GM19023 (cell line): ENCODE measurements around the gene UMAD1.

Source experiments
- ATAC-seq: cut with Tn5 transposase; IDR thresholded peaks from one replicate; pipeline ENCODE4 v1.9.1; 2021; ENCODE audit warnings: mild to moderate bottlenecking, moderate library complexity; ENCODE audit not compliant: unreplicated experiment

UMAD1 gene

DNA sequence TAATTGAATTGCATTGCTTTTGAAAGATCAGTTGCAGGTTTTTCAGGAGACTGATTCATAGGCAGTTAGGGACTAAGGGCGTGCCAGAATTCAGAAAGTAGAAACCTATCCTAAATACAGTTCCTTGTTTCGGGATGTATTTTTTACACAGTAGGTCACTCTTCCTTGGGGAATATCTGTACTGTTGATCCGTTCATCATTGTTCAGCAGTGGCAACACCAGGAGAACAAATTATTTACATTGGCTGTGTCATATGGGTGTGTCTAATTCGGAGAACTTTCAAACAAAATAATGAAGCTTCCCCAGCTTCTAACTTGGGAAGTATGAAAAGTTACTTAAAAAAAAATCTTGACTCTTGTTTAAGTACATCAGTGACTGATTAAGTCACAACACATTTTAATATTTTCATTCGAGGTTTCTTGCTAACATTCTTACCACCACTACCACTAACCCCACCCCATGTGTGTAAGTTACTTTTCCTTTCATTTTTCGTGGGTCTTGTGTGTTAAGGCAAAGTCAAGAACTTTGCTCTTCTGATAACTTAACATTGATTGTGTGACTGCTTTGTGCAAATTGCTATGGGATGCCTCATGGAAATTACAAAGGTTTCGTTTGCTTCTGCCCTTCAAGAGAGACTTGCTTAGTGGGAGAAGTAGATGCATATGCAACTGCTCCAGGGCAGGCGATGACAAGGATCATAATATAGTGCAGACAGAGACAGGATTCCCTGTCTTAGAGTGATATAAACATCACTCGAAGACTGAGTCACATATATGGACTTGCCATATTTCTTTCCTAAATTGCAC is 121.6 kb downstream of the UMAD1 start:
- peak; percentile 57 for ATAC-seq

DNA sequence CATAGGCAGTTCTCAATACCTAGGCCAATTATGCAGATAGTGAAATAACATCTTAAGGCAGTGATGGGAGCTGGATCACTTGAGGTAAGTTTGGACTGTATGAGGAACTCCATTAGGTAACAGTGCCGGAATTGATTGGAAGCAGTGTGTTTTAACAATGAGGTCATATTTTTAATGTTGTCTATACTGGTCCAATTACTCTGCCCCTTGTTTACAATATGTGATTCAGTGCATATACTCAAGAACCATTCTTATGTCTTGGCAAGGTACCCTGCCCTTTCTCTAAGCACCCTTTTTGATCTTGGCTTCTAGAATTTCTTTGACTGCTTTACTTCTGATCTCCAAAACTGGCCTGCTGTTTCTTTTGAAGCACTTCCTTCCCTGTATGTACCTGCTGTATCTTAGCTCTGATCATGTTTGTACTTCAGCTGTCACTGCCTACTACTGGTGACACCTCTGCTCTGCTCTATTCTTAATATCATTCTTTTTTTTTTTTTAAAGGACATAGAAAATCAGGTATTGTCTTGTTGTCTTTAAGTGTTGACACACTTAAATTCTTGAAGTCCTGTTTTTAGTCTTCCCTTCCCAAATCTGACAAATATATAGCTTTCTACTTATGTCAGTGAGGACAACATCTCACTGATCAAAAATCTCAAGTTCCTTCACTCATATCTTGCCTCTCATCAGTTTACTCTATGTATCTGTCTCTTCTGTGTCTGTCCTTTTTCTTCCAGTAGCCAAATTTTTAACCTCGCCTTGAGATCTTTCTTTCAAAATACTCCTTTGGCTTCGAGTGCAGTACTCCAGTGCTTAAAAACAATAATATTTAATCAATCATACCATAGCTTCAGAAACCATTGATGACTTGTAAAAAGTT is 124.2 kb downstream of the UMAD1 start:
- no peak for ATAC-seq

DNA sequence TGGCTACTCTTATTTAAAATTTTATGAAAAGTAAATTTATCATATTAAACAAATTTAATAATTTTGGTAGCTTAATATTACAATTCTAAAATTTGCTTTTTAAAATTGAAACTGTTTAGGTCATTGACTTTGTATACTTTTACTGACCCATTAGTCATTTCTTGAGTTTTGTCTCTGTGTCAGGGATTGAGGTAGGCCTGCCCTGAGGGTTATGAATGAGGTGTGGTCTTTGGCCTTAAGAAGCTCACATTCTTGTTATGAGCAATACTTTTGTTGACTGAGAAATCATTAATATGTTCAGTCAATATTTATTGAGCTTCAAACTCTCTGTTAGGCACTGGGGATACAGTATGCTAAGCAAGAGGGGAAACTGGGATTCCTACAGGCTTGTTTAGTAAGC is 124.9 kb downstream of the UMAD1 start:
- peak; percentile 81 for ATAC-seq

DNA sequence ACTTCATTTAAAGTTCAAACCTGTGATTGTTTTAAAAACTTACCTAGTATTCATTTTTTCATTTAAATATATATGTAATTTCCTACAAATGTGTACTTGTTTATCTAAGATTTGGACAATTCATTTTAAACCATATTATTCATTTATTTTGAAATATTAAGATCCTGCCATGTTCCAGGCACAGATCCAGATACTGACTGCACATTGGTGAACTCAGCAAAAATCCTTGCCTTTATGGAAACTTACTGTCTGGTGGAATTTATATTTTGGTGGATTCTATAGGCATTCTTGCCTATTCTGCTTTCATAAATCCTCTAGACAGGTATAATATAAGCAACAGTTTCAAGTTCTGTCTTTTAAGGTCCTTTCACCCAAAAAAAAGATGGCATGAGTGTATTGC is 126.1 kb downstream of the UMAD1 start:
- ATAC-seq = no peak

DNA sequence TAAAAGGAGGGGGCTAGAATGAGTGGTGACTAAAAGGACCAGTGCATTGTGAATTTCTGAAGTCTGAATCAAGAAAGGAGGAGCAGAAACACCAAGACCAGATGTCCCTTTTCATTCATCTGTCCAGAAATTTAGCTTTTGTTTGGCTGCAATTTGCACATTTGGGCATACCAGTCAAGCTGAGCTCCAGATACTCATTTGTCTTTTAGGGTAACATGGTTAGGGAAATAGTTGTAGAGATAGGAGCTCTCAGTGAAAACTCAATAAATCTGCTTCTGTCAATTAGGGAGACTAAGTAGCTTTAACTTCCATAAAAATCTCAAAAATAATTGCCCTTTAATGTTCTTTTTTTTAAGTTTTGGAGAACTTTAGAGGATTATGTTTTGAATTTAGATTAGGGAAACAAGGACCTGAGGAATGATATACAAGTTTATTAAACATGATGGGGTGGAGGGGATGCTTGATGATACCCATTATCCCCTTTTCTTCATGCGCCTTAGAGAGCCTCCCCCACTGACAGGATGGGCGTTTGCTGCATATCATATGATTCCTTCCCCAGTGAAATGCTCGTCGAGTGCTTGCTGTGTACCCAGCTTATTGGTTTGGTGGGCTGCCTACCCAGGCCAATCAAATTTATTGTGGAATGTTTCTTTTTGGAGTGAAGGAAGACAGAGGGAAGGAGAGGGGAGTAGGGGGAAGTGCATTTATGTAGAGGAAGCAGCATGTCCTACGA is 128.6 kb downstream of the UMAD1 start:
- ATAC-seq = no peak

DNA sequence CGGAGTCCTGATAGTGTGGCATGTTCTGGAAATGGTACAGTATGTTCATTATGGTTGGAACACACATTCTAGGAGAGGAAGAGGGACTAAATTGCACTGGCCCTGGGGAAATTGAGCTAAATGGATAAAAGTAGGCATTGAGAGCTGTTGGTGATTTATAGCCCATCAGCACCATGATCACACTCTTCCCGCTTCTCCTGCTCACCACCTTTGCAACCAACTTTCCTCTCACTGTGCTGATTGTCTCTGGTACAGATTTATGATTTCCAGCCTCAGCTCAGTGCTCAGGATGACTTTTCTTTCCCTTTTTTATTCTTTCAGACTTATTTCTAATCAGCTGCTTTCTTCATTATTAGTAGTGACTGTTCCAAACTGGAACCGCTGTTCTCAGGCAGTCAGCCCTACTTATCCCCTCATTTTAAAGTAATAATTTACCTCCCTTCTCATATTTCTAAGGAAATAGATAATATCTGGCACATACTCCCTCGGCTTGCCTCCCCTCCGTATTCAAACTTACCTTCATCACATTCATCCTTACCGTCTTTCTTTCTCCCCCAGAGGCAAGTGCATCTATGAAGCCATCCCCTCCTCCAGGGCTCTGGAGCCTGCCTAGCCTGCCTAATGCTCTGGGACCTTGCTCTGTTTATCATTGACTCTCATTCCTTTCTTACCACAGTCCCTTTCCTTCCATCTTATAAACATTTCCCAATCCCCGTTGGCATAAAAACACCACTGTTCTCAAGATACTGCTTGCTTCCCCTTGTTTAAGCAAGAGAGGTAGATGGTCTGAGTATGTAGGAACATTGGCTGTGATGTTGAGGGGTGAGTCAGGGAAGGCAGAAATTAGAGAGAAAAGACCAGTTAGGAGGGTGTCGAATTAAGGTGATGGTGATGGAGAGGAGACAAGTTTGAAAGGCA is 129.4 kb downstream of the UMAD1 start:
- ATAC-seq = no peak

DNA sequence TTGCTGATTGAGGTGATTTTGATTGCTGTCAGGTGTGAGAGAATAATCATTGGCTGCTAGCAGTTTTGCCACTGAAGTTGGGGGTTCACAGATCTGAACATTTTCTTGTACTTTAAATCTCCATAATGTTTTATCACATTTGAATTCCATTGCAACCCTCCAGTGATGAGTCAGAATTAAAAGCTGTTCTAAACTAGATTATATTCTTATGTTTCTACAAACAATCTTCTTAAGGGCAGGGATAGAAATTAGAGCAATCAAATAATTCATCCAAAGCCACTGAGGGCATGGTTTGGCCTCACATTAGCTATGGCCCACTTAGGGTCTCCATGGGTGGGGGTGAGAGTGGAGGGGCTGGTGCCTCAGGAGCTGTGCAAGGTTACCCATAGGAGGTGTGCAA is 130.9 kb downstream of the UMAD1 start:
- no peak for ATAC-seq

DNA sequence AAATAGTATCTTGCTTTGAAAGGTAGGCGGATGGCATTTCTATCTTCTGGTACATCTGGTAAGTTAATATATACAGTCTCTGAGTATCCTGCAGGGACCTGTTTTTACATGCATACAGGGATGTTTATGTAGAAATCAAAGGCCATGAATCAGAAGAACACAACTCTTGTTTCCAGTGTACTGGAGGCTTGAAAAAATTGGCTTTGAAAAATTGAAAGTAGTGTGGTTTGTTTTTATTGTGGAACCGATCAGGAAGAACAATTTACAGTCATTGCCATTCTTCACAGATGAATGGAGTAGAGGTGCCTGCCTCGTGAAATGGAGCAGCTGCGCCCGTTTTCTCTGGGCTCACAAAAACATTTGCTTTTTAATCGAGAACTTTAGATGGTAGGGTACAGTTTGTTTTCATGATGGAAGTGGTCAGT is 131.9 kb downstream of the UMAD1 start:
- ATAC-seq = no peak

DNA sequence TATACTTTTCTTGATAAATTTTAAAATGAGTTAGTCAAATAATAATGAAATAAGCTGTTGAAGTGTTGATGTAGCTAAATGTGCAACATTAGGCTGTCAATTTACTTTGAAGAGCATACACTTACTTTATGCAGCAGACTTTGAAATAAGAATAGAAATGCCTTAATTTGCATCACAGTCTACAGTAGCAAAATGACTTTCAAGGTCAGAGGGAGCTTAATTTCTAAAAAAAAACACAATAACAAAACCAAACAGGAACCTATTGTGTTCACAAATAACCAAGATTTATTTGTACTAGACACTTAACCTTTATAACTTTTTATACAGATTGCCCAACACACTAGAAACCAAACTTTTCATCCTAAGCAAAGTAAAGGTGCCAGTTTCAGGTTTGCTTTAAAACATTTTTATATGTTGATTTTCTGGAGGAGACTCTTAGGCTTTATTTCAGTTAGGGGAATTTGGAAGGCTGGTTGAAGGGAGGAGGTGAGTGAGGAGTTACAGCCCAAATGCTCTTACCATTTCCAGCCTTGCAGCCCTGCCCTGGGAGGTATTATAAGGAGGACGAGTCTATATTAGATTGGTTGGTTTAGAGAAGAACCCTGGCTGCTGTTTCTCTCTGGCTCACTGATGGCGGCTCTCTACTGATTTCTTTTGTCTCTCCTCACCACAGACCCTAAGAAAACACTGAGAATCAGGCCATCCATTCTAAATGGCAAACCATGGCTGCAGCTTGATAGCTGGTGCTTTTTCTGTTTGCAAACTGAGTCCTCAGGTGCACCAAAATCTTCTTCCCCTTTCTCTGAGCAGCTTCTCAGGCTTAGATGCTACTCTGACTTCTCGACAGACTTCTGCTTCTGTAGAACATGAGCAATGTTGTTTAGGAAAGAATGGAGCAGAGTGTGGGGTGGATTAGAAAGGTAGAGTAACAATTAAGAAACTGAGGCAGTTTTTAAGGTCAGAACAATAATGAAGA is 133.1 kb downstream of the UMAD1 start:
- ATAC-seq = peak; percentile 70

DNA sequence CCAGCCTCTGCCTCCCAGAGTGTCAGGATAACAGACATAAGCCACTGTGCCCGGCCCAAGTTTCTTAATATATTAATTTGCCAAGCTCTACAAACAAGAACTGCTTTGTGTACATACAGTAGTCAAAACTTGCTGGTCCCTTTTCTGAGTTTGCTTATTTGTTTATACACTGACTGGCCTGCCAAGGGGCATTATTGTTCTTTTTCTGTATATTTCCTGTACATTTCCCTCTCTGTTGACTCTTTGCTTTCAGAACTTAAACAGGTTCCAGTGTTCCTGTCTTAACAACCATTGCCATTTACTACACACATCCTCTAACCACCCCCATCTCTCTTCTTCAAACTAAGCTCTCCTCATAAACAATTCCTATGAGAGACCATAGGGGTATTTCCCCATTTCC is 139.3 kb downstream of the UMAD1 start:
- no peak for ATAC-seq

DNA sequence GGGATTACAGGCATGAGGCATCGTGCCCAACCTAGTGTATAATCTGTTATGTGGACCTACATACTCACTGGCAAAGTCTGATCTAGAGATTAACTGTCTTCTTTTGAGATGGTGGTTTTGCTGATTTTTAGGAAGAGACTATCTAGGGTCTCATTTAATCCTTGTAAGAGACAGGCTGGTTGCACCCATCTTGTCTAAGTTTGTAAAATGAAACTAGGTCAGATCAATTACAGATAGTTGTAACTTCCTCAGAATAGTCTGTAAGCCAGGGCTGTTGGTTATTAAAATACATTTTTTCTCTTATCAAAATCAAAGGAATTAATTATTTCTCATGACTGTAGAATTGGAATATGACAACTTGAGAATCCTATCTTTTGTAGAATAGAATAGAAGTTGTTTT is 142.4 kb downstream of the UMAD1 start:
- ATAC-seq = no peak

DNA sequence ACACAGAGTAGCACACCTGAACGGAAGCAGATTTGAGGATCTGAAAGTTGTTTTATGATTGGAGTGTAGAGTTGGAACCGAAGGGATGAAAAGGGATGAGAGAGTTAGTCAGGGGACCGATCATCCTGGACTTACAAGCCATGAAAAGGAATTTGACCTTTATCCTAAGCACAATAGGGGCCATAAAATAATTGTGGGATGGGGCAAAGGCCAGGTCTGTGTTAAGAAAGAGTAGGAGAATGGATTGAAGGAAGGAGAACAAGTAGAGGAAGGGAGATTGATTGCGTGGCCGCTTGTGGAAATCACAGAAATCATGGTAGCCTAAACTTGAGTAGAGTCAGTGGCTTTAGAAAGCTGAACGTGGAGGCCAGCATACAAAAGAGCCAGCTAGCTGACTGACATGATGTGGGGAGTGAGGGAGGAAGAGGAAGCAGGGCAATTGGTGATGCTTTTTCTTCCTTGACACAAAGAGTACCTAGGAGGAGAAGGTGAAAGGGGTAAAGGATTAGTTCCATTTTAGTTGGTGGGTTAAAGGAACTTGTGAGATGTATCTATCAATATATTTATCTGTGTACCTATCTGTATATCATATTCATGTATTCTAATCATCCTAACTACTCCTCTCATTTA is 144.9 kb downstream of the UMAD1 start:
- ATAC-seq = no peak

DNA sequence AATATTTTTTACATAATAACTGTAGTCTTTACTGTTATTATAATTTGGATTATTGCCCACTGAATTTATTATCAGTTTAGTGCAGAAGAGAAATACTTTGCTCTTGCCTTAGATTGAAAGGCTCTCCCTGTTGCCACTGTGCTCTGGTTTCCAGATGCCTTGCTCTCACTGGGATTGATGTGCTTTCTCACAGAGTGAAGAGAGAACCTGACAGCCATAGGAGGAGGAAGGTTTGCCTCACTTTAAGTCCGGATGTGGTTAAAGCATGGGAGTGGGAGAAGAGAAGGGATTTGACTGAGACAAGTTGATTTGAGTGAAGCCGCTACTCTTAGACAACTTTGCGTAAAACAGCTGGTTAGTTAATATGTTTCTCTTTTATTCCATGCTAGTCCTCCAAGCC is 146.0 kb downstream of the UMAD1 start:
- ATAC-seq = no peak

DNA sequence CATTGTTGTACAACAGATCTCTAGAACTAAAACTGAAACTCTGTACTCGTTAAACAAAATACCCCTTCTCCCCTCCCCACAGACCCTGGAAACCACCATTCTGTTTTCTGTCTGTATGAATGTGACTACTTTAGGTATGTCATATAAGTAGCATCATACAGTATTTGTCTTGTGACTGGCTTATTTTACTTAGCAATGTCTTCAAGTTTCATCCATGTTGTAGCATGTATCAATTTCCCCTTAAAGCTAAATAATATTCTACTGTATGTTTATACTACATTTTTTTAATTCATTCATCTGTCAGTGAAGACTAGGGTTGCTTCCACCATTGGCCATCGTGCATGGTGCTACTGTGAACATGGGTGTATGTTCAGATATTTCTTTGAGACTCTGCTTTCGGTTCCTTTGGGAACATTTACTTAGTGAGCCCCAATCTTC is 149.0 kb downstream of the UMAD1 start:
- peak; percentile 94 for ATAC-seq

DNA sequence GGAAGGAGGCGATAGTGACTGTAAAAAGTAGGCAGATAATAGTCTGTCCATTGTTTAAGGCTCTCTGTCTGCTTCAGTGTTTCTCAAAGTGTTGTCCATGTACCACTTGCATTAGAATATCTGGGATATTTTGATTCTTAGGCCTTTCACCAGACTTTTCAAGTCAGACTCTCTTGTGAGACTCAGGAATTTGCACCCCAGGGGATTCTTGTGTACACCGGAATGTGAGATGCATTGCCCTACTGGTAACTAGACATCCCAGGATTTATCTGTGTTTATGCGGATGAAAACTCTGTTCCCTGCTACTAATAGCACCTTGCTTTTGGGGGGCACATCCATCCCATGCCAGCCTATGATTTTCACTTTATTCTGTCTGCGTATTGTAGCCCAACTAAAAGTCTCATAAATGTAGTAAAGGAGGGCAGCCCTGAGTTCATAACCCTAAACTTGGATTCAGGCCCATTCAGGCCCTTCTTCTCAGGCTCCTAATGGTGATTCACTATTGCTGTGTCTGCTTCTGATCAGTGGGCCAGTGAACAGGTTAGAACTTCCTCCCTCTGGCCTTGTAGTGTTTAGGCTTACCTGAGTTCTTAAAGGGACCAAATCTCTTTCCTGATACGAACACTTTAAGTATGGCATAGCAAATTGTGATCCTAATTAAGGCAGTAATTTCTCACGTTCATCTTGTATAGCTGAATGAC is 149.6 kb downstream of the UMAD1 start:
- ATAC-seq = no peak

DNA sequence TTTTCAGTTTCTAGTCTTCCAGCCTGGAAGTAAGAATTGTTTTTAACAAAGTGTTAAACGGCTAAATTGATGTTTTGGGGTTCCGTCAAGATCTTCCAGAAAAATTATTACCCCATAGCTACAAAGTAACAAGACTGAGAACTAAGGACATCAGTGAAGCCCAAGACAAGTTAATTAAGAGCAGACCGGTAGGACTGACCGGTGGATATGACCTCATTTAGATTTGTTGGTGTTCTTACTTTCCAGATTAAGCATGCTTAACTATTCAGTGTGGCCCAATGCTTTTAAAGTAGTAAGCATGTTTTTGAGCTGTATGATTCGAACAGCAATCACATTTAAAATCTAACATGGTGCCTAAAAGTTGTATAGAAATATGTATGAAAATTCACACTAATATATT is 151.0 kb downstream of the UMAD1 start:
- no peak for ATAC-seq

DNA sequence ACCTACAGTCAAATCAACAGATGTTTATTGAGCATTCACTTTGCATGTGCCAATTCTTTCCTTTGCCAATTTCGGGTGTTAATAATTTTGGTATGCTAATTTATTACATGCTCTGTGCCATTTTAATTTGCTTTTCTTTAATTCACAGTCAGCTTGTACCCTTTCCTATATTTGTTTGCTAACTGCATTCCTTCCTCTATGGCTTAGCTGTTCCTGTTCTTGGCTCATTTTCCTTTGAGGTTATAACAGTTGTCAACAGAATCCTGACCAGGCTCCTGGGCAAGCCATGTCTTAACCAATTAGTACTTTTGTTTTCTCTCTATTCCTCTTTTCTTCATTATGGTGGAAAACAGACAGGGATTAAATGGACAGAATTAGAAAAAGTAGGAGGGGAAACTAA is 151.5 kb downstream of the UMAD1 start:
- no peak for ATAC-seq

DNA sequence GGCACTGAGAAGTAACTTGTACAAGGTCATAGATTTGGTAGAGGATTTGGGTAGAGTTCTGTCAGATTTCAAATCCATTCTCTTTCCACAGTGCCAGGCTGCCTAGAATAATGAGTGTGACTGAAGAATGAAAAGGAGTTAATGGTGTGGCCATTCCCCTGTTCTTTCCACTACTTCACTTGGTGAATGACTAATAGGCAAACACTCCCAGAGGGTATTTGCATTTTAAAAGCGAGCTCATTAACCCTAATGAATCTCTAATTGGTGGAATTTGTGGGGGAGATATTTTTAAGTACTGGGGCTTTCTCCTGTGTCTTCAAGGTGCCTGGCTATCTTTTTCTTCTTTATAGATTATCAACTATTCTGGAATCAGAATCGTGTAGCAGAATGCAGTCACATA is 152.7 kb downstream of the UMAD1 start:
- ATAC-seq = no peak
